Activated naive CD8-positive, alpha-beta T cell treated with anti-CD3 and anti-CD28 coated beads for 36 hours (primary cell): ENCODE data around the gene ACSF3. TPM values are rescaled to one million over a fixed set of nuclear protein-coding genes. Genes with fewer than 3 reads are reported as not detected.

Experiments
- DNase-seq: peaks from one replicate; pipeline ENCODE4 v3.0.0; 2021
- H3K27ac Mint-ChIP-seq: one replicate; pipeline ENCODE4 v1.8.0; 2022; ENCODE audit warnings: mild to moderate bottlenecking, moderate library complexity, mixed read lengths
- H3K27me3 Mint-ChIP-seq: one replicate; pipeline ENCODE4 v1.8.0; 2022; ENCODE audit warnings: mild to moderate bottlenecking, mixed read lengths
- H3K36me3 Mint-ChIP-seq: one replicate; pipeline ENCODE4 v1.8.0; 2021; ENCODE audit warnings: mild to moderate bottlenecking, mixed read lengths
- H3K4me1 Mint-ChIP-seq: one replicate; pipeline ENCODE4 v1.8.0; 2021; ENCODE audit warnings: mixed read lengths
- H3K4me3 Mint-ChIP-seq: one replicate; pipeline ENCODE4 v1.8.0; 2022; ENCODE audit warnings: mild to moderate bottlenecking, moderate library complexity, mixed read lengths
- H3K9me3 Mint-ChIP-seq: one replicate; pipeline ENCODE4 v1.8.0; 2022; ENCODE audit warnings: mixed read lengths
- total RNA-seq, 2 experiments: library from RNA; stranded (reverse); gene quantifications; one replicate each; pipeline ENCODE4 v1.2.3, GENCODE V29; 2021

Gene ACSF3
- total RNA-seq, 2 experiments from 2014 or later, result 32.1 to 38.4 TPM

DNA sequence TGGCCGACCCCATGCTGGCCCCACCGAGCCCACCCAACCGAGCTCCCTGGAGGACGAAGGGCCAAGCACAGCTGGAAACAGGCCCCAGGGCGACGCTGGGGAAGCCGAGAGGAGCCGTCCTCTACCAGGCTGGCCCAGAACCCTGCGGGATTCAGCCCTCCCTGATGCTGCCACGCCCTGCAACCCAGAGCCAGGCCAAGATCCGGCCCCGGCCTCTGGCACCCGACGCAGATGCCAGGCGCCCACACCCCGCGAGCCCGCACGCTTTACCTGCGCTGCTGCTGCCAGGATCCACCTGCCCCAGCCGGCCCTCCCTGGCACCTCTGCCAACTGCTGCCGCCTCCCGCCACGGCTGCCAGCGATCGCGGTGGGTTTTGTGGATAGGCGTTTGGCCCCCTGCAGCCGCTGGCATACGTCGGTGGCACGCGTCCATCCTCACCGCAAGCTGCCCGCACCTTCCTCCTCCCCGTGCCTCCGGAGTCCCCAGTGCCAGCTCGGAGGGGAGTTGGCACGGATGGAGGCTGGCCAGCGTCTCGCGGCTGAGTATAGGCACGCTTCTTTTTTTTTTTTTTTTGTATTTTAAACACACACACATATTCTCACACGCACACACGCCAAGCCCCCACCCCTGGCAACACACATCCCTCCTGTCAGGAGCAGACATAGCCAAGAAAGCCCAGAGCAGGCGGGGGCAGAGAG is 41.3 kb upstream of the ACSF3 start:
- Mint-ChIP-seq H3K27me3 (no peaks in the 10 kb centered on the region), H3K27ac (peak overlapping the region; percentile 34), H3K4me3 (peak overlapping the region; percentile 79), H3K36me3 (no peaks in the 10 kb centered on the region), H3K4me1 (no peaks in the 10 kb centered on the region), H3K9me3 (no peaks in the 10 kb centered on the region)
- DNase-seq, result no peak

GRCh38 chr16:89052890-89053724 is 40.5 kb upstream of the ACSF3 start:
- Mint-ChIP-seq H3K4me1 (no peaks in the 10 kb centered on the region), H3K4me3 (peak overlapping the region; percentile 79), H3K27me3 (no peaks in the 10 kb centered on the region), H3K9me3 (no peaks in the 10 kb centered on the region), H3K27ac (peak overlapping the region; percentile 34), H3K36me3 (no peaks in the 10 kb centered on the region)
- DNase-seq, result no peak

DNA sequence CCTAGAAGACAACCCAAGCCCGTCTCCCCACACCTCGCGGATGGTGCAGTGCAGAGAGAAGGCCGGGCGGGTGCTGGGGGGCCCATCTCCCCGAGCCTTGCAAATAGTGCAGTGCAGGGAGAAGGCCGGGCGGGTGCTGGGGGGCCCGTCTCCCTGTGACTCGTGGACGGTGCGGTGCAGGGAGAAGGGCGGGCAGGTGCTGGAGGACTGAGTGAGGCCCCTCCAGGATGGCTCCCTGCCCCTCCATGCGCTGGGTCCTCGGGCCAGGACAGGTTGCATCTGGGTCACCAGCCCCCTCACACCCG is 40.0 kb upstream of the ACSF3 start:
- no peak overlapping the region for H3K27ac Mint-ChIP-seq
- H3K4me3 Mint-ChIP-seq, result no peak overlapping the region
- H3K9me3 Mint-ChIP-seq, result no peaks in the 10 kb centered on the region
- H3K36me3 Mint-ChIP-seq, result no peaks in the 10 kb centered on the region
- DNase-seq, result no peak
- H3K4me1 Mint-ChIP-seq, result no peaks in the 10 kb centered on the region
- H3K27me3 Mint-ChIP-seq, result no peaks in the 10 kb centered on the region

DNA sequence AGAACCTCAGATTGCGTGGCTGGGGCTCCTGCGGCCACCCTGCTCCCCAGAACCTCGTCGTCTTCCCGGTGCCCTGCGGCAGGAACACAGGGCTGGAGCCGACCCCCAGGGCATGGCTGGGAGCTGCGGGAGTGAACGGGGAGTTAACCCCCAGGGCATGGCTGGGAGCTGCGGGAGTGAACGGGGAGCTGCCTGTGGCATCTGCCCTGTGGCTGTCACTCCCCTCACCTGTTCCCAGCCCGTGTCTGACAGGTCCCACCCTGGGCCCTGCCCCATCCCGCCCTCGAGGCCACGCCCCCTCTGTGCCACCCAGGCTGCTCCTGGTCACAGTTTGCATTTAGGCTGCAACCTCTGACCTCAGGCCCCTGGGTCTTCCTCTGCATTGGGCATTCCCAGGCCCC is 39.4 kb upstream of the ACSF3 start:
- Mint-ChIP-seq H3K36me3 (no peaks in the 10 kb centered on the region), H3K27ac (no peak overlapping the region), H3K4me3 (no peak overlapping the region), H3K4me1 (no peaks in the 10 kb centered on the region), H3K9me3 (no peaks in the 10 kb centered on the region), H3K27me3 (no peaks in the 10 kb centered on the region)
- DNase-seq, result no peak

- no peaks in the 10 kb centered on the region for H3K9me3 Mint-ChIP-seq
- no peaks in the 10 kb centered on the region for H3K36me3 Mint-ChIP-seq
- no peak overlapping the region for H3K27ac Mint-ChIP-seq
- DNase-seq, result no peak
- H3K4me1 Mint-ChIP-seq, result no peaks in the 10 kb centered on the region
- H3K4me3 Mint-ChIP-seq, result no peak overlapping the region
- H3K27me3 Mint-ChIP-seq, result no peaks in the 10 kb centered on the region
Measured at GRCh38 chr16:89054714-89055113, 38.9 kb upstream of the ACSF3 start.

DNA sequence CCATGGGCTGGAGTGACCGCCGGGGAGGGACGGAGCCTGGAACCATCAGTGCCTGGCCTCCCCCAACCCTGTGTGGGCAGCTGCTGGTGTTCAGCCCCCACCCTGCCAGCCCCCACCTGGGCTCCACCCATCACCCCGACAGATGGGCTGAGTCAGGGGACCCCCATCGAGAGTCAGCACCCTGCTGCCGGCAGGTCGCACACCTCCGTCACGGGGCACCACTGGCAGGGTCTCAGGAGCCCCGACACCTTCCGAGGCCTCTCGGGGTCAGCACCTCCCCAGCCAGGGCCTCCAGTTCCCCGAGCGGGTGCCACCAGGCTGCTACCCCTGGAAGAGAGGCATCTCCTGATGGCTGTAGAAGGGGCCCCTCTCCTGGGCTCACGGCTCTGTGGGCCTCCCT is 38.3 kb upstream of the ACSF3 start:
- no peak for DNase-seq
- H3K9me3 Mint-ChIP-seq, result no peaks in the 10 kb centered on the region
- no peak overlapping the region for H3K27ac Mint-ChIP-seq
- no peaks in the 10 kb centered on the region for H3K4me1 Mint-ChIP-seq
- H3K36me3 Mint-ChIP-seq, result no peaks in the 10 kb centered on the region
- H3K4me3 Mint-ChIP-seq, result no peak overlapping the region
- H3K27me3 Mint-ChIP-seq, result no peaks in the 10 kb centered on the region

- Mint-ChIP-seq H3K27ac (no peak overlapping the region), H3K4me3 (no peak overlapping the region), H3K9me3 (no peaks in the 10 kb centered on the region), H3K36me3 (no peaks in the 10 kb centered on the region), H3K4me1 (no peaks in the 10 kb centered on the region), H3K27me3 (no peaks in the 10 kb centered on the region)
- DNase-seq, result no peak
Measured at GRCh38 chr16:89055894-89056555, 37.6 kb upstream of the ACSF3 start.

- H3K4me1 Mint-ChIP-seq, result no peaks in the 10 kb centered on the region
- DNase-seq, result no peak
- H3K9me3 Mint-ChIP-seq, result no peaks in the 10 kb centered on the region
- H3K36me3 Mint-ChIP-seq, result no peaks in the 10 kb centered on the region
- H3K27ac Mint-ChIP-seq, result no peak overlapping the region
- H3K27me3 Mint-ChIP-seq, result no peaks in the 10 kb centered on the region
- H3K4me3 Mint-ChIP-seq, result no peak overlapping the region
Measured at GRCh38 chr16:89056592-89056991, 37.1 kb upstream of the ACSF3 start.

DNA sequence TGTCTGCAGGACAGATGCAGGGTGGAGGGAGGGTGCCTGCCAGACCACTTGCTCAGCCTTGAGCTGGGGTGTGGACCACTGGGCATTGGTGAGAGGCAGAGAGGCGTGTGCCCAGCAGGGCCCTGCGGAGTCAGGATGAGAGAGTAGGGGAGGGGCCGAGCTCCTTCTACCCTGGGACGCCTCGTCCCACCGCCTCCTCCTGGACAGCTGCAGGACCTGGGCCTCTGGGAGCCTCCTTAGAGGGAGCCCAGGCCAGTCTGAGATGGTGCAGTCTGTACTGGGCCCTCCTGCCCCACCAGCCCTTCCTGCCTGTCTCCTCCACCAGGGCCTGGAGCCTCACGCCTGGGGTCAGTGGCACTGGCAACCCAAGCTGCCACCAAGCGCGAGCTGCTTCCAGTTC is 35.9 kb upstream of the ACSF3 start:
- H3K36me3 Mint-ChIP-seq, result no peaks in the 10 kb centered on the region
- H3K9me3 Mint-ChIP-seq, result no peaks in the 10 kb centered on the region
- no peak overlapping the region for H3K27ac Mint-ChIP-seq

GRCh38 chr16:89058812-89059211 is 34.8 kb upstream of the ACSF3 start:
- Mint-ChIP-seq H3K9me3 (no peaks in the 10 kb centered on the region), H3K4me1 (no peaks in the 10 kb centered on the region), H3K4me3 (no peak overlapping the region), H3K36me3 (no peaks in the 10 kb centered on the region), H3K27me3 (no peaks in the 10 kb centered on the region), H3K27ac (no peak overlapping the region)
- DNase-seq, result no peak

More for the DNA sequence above, 35.9 kb upstream of the ACSF3 start:
- H3K4me1 Mint-ChIP-seq, result no peaks in the 10 kb centered on the region
- no peak for DNase-seq
- H3K4me3 Mint-ChIP-seq, result no peak overlapping the region
- no peaks in the 10 kb centered on the region for H3K27me3 Mint-ChIP-seq

GRCh38 chr16:89060207-89060794 is 33.4 kb upstream of the ACSF3 start:
- no peaks in the 10 kb centered on the region for H3K4me1 Mint-ChIP-seq
- no peaks in the 10 kb centered on the region for H3K36me3 Mint-ChIP-seq
- no peak for DNase-seq
- H3K9me3 Mint-ChIP-seq, result no peaks in the 10 kb centered on the region
- no peak overlapping the region for H3K27ac Mint-ChIP-seq
- no peak overlapping the region for H3K4me3 Mint-ChIP-seq
- H3K27me3 Mint-ChIP-seq, result no peaks in the 10 kb centered on the region

DNA sequence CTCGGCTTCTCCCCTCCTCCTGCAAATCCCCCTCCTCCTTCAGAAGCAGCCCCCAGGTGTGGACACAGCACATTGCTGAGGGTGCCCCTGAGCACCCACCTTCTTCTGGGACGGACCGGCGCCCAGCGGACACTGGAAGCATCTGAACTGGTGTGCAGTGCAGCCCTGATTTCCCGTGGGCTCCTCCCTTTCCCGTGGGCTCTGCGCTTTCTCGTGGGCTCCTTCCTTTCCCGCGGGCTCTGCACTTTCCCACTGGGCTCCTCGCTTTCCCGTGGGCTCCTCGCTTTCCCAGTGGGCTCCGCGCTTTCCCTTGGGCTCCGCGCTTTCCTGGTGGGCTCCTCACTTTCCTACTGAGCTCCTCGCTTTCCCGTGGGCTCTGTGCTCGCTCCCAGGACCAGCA is 32.6 kb upstream of the ACSF3 start:
- H3K27me3 Mint-ChIP-seq, result no peaks in the 10 kb centered on the region
- no peaks in the 10 kb centered on the region for H3K4me1 Mint-ChIP-seq
- H3K4me3 Mint-ChIP-seq, result no peak overlapping the region

DNA sequence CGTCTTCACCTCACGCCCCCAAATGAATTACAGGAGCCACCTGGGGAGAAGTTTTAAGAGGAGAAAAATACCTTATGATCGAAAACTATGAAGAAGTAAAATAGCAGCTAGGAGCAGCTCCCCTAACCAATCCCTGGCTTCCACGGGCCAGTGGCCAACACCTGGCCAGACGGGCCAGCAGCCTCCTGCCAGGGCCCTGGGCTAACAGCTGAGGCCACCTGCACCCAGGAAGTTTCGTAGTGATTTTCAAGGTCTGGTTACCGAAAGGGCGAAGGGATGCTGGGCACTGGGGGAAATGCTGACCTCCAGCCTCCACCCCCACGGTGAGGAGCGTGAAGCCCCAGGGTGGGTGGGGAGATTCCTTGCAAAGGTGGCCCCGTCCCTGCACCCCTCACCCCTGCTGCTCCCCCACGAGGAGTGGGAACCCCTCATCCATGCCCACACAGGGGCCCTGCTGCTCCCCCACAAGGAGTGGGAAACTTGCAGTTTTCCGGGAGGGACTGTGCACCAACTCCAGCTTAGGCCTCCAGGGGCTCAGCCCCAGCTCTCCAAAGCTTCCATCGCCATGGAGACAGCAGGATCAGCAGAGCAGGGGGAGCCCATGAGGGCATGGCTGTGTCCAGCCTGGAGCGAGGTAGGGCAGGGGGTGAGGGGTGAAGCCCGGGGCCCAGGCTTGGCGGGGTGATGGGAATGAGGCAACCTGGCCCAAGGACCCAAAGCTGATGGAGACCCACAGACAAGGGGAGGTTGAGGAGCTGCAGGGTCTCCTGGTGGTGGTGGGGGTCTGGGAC is 31.9 kb upstream of the ACSF3 start:
- Mint-ChIP-seq H3K4me1 (no peaks in the 10 kb centered on the region), H3K27ac (no peak overlapping the region), H3K9me3 (no peaks in the 10 kb centered on the region), H3K36me3 (no peaks in the 10 kb centered on the region), H3K27me3 (no peaks in the 10 kb centered on the region), H3K4me3 (no peak overlapping the region)
- DNase-seq, result no peak

More for the DNA sequence above, 32.6 kb upstream of the ACSF3 start:
- no peaks in the 10 kb centered on the region for H3K9me3 Mint-ChIP-seq
- DNase-seq, result no peak
- H3K27ac Mint-ChIP-seq, result no peak overlapping the region
- no peaks in the 10 kb centered on the region for H3K36me3 Mint-ChIP-seq

GRCh38 chr16:89062389-89063345 is 31.0 kb upstream of the ACSF3 start:
- Mint-ChIP-seq H3K9me3 (no peaks in the 10 kb centered on the region), H3K27me3 (no peaks in the 10 kb centered on the region), H3K36me3 (no peaks in the 10 kb centered on the region), H3K4me1 (no peaks in the 10 kb centered on the region), H3K27ac (no peak overlapping the region), H3K4me3 (no peak overlapping the region)
- DNase-seq, result no peak
